H1 (cell line): ENCODE data around the gene WDCP. TPM values are rescaled to one million over a fixed set of nuclear protein-coding genes. Genes with fewer than 3 reads are reported as not detected.

Source experiments
- CTCF ChIA-PET: fragments of 300-600 bp; sonication (Branson Sonifier 250); formaldehyde crosslinking; loops from one replicate; lab custom pipeline; 2021; ENCODE audit not compliant: partially characterized antibody; lab: Charles Lee
- POLR2A ChIA-PET: fragments of 300-600 bp; sonication (Branson Sonifier 250); formaldehyde crosslinking; loops from one replicate; lab custom pipeline; 2021; ENCODE audit warnings: inconsistent platforms; ENCODE audit not compliant: partially characterized antibody; lab: Charles Lee
- DNase-seq, 2 experiments: peaks; one replicate each; pipeline versions ENCODE4 v3.0.0 to v3.0.0-alpha.2; 2010 to 2022; ENCODE audit warnings: low spot score in 2 of 2, low read depth in 1 of 2, mixed read lengths in 1 of 2
- FAIRE-seq: peaks from 2 replicates; lab custom pipeline; 2011; peaks lifted over from hg19 to GRCh38; lab: Jason Lieb, UNC
- H2AFZ ChIP-seq: 2 replicates; pipeline ENCODE4 v1.8.1; 2012; ENCODE audit warnings: low read length, inconsistent platforms
- H2AK5ac ChIP-seq: 2 replicates; pipeline ENCODE4 v1.6.1; 2013; ENCODE audit warnings: low read depth, low read length
- H2BK120ac ChIP-seq: replicated peaks from 2 replicates; pipeline ENCODE3; 2013; ENCODE audit warnings: low read depth, low read length, inconsistent platforms
- H2BK12ac ChIP-seq: 2 replicates; pipeline ENCODE4 v1.6.1; 2013; ENCODE audit warnings: low read depth, low read length
- H2BK15ac ChIP-seq: 2 replicates; pipeline ENCODE4 v1.6.1; 2013; ENCODE audit warnings: low read length
- H2BK20ac ChIP-seq: 2 replicates; pipeline ENCODE4 v1.6.1; 2013; ENCODE audit warnings: low read length
- H2BK5ac ChIP-seq: 2 replicates; pipeline ENCODE4 v1.6.1; 2013; ENCODE audit warnings: low read depth, low read length
- H3K14ac ChIP-seq: 2 replicates; pipeline ENCODE4 v1.6.1; 2013; ENCODE audit warnings: inconsistent platforms; ENCODE audit not compliant: insufficient read length
- H3K18ac ChIP-seq: 2 replicates; pipeline ENCODE4 v1.6.1; 2013; ENCODE audit warnings: low read length; ENCODE audit errors: extremely low read depth
- H3K23ac ChIP-seq: 2 replicates; pipeline ENCODE4 v1.6.1; 2013; ENCODE audit warnings: inconsistent platforms; ENCODE audit not compliant: insufficient read length
- H3K23me2 ChIP-seq: 2 replicates; pipeline ENCODE4 v1.6.1; 2013; ENCODE audit warnings: low read depth, low read length
- H3K27ac ChIP-seq: 2 replicates; pipeline ENCODE4 v1.6.1; 2011; ENCODE audit warnings: low read depth, low read length, inconsistent platforms
- H3K27me3 ChIP-seq, 4 experiments: replicated peaks in 1 of 4; 1 replicate in 1 of 4; 2 replicates in 3 of 4; pipeline versions ENCODE4 v1.6.1 to v1.8.1; 2011 to 2013; ENCODE audit warnings: low read length in 3 of 4, mild to moderate bottlenecking in 3 of 4, inconsistent platforms in 2 of 4, mixed read lengths in 2 of 4, moderate library complexity in 1 of 4; ENCODE audit not compliant: control insufficient read depth in 3 of 4, insufficient read depth in 3 of 4; ENCODE audit errors: extremely low read depth in 1 of 4
- H3K36me3 ChIP-seq, 4 experiments: 2 replicates each; pipeline versions ENCODE4 v1.6.1 to v1.8.1; 2011 to 2013; ENCODE audit warnings: mild to moderate bottlenecking in 4 of 4, low read length in 3 of 4, moderate library complexity in 2 of 4, control low read depth in 1 of 4, inconsistent platforms in 1 of 4; ENCODE audit not compliant: insufficient read depth in 4 of 4, control insufficient read depth in 2 of 4
- H3K4ac ChIP-seq: replicated peaks from 2 replicates; pipeline ENCODE3; 2013; ENCODE audit warnings: low read length, low read depth, mixed read lengths, inconsistent platforms; ENCODE audit not compliant: insufficient read length
- H3K4me1 ChIP-seq, 4 experiments: replicated peaks in 1 of 4; 1 replicate in 1 of 4; 2 replicates in 3 of 4; pipeline versions ENCODE4 v1.6.1 to v1.8.1; 2011 to 2013; ENCODE audit warnings: low read length in 3 of 4, inconsistent platforms in 2 of 4, mixed read lengths in 1 of 4; ENCODE audit not compliant: insufficient read depth in 4 of 4, control insufficient read depth in 3 of 4
- H3K4me2 ChIP-seq, 2 experiments: 2 replicates each; pipeline versions ENCODE4 v1.6.1 to v1.8.1; 2011 to 2013; ENCODE audit warnings: low read depth in 2 of 2, low read length in 2 of 2, control low read depth in 1 of 2, inconsistent platforms in 1 of 2, mild to moderate bottlenecking in 1 of 2; ENCODE audit not compliant: insufficient read depth in 1 of 2
- H3K4me3 ChIP-seq, 4 experiments: fragments of 200-600, 300-600 bp in 1 of 4; sonication (generic), shearing (Covaris generic), sonication (Bioruptor Twin) in 1 of 4; 2 replicates each; pipeline versions ENCODE4 v1.5.1 to v1.8.1; 2011 to 2016; ENCODE audit warnings: low read length in 4 of 4, low read depth in 3 of 4, control low read depth in 2 of 4, inconsistent platforms in 2 of 4, mild to moderate bottlenecking in 2 of 4, mixed read lengths in 1 of 4, moderate library complexity in 1 of 4; ENCODE audit not compliant: insufficient read depth in 2 of 4; ENCODE audit errors: extremely low read depth in 1 of 4
- H3K56ac ChIP-seq: replicated peaks from 2 replicates; pipeline ENCODE3; 2013; ENCODE audit warnings: low read depth, mild to moderate bottlenecking, mixed read lengths, low read length, inconsistent platforms; ENCODE audit not compliant: insufficient read length
- H3K79me1 ChIP-seq: 2 replicates; pipeline ENCODE4 v1.6.1; 2013; ENCODE audit warnings: low read depth, low read length, control low read depth
- H3K79me2 ChIP-seq, 2 experiments: 2 replicates each; pipeline versions ENCODE4 v1.6.1 to v1.8.1; 2012 to 2013; ENCODE audit warnings: low read length in 2 of 2, mild to moderate bottlenecking in 2 of 2, inconsistent platforms in 1 of 2; ENCODE audit not compliant: insufficient read depth in 2 of 2, control insufficient read depth in 1 of 2
- H3K9ac ChIP-seq, 4 experiments: replicated peaks in 1 of 4; 1 replicate in 1 of 4; 2 replicates in 3 of 4; pipeline versions ENCODE4 v1.6.1 to v1.8.1; 2011 to 2013; ENCODE audit warnings: low read depth in 3 of 4, low read length in 3 of 4, control low read depth in 2 of 4, mild to moderate bottlenecking in 2 of 4, moderate library complexity in 2 of 4, inconsistent platforms in 1 of 4; ENCODE audit errors: extremely low read depth in 1 of 4
- H3K9me3 ChIP-seq, 2 experiments: 2 replicates each; pipeline versions ENCODE4 v1.6.1 to v1.8.1; 2012 to 2013; ENCODE audit warnings: mild to moderate bottlenecking in 2 of 2, moderate library complexity in 2 of 2, control low read depth in 1 of 2, inconsistent platforms in 1 of 2, low read depth in 1 of 2, low read length in 1 of 2, mixed read lengths in 1 of 2; ENCODE audit not compliant: insufficient read depth in 2 of 2
- H4K20me1 ChIP-seq, 2 experiments: replicated peaks in 1 of 2; 2 replicates each; pipeline versions ENCODE3 to v1.8.1; 2011 to 2013; ENCODE audit warnings: inconsistent platforms in 2 of 2, low read length in 2 of 2, mild to moderate bottlenecking in 1 of 2; ENCODE audit not compliant: insufficient read depth in 2 of 2, control insufficient read depth in 1 of 2
- H4K5ac ChIP-seq: 2 replicates; pipeline ENCODE4 v1.6.1; 2013; ENCODE audit warnings: low read length, low read depth, mixed read lengths, inconsistent platforms; ENCODE audit not compliant: insufficient read length
- H4K8ac ChIP-seq: 2 replicates; pipeline ENCODE4 v1.8.0; 2013; ENCODE audit warnings: mild to moderate bottlenecking, moderate library complexity, low read length, inconsistent platforms; ENCODE audit not compliant: insufficient read depth; ENCODE audit errors: extremely low read depth
- H4K91ac ChIP-seq: replicated peaks from 2 replicates; pipeline ENCODE3; 2013; ENCODE audit warnings: low read length, mixed read lengths, inconsistent platforms; ENCODE audit not compliant: insufficient read length
- EGR1 ChIP-seq: IDR thresholded peaks from 2 replicates; pipeline ENCODE4 v1.6.1; 2011; ENCODE audit warnings: low read depth, low read length, borderline replicate concordance
- EP300 ChIP-seq, 2 experiments: IDR thresholded peaks; 1 replicate in 1 of 2; 2 replicates in 1 of 2; pipeline ENCODE4 v1.6.1; 2011 to 2012; ENCODE audit warnings: low read depth in 2 of 2, low read length in 2 of 2, mild to moderate bottlenecking in 2 of 2, borderline replicate concordance in 1 of 2, inconsistent platforms in 1 of 2, moderate library complexity in 1 of 2
- JUN ChIP-seq: IDR thresholded peaks from 2 replicates; pipeline ENCODE4 v1.6.1; 2011; ENCODE audit warnings: low read depth, mild to moderate bottlenecking, improper control_type of control experiment, low read length
- JUND ChIP-seq: IDR thresholded peaks from 2 replicates; pipeline ENCODE4 v1.6.1; 2011; ENCODE audit warnings: mild to moderate bottlenecking, improper control_type of control experiment, low read length
- NANOG ChIP-seq: IDR thresholded peaks from 2 replicates; pipeline ENCODE4 v1.6.1; 2011; ENCODE audit warnings: low read length, low read depth, mild to moderate bottlenecking, inconsistent platforms; ENCODE audit not compliant: insufficient read depth, poor library complexity, severe bottlenecking
- RAD21 ChIP-seq, 2 experiments: IDR thresholded peaks in 1 of 2; conservative IDR thresholded peaks in 1 of 2; 2 replicates each; pipeline ENCODE4 v1.6.1; 2011; ENCODE audit warnings: low read depth in 2 of 2, low read length in 2 of 2, improper control_type of control experiment in 1 of 2, inconsistent platforms in 1 of 2, mild to moderate bottlenecking in 1 of 2, moderate library complexity in 1 of 2
- SP2 ChIP-seq: IDR thresholded peaks from 2 replicates; pipeline ENCODE4 v1.6.1; 2012; ENCODE audit warnings: mild to moderate bottlenecking, low read length, inconsistent platforms
- WGBS, 2 experiments: shearing (Covaris generic) in 1 of 2; methylation state at CpG; one replicate each; pipeline versions ENCODE4 v1.1.6 to v1.1.7; 2013 to 2015; ENCODE audit warnings: low lambda C conversion rate in 2 of 2, mixed read lengths in 2 of 2, inconsistent platforms in 1 of 2, low coverage in 1 of 2, missing lambda C conversion rate in 1 of 2; ENCODE audit not compliant: insufficient replicate concordance in 2 of 2, insufficient coverage in 1 of 2, insufficient read length in 1 of 2; ENCODE audit errors: extremely low coverage in 1 of 2, missing lambda C conversion rate in 1 of 2; 5-methylcytosine and 5-hydroxymethylcytosine counted together
- polyA plus RNA-seq, 7 experiments: library from polyadenylated mRNA; depleted of rRNA in 3 of 7; stranded (reverse) in 5 of 7; unstranded in 2 of 7; fragments of >200 nt in 5 of 7; fragments of 200-250 nt in 2 of 7; gene quantifications; 1 replicate in 5 of 7; 2 replicates in 1 of 7; 4 replicates in 1 of 7; pipeline versions ENCODE4 v1.2.1 to v1.2.3, GENCODE V29; 2011 to 2013; ENCODE audit warnings: missing spikeins in 2 of 7, mixed read lengths in 2 of 7
- total RNA-seq: library from RNA; stranded (reverse); fragmentation: NEBNext Ultra II Directional; extraction: Animal tissue kit (Norgen Biotek cat#: 25700); gene quantifications from 2 replicates; pipeline ENCODE4 v1.2.1, GENCODE V29; 2021

WDCP gene
- total and polyA plus RNA-seq, 2 of the 8 experiments (the other 6 are each of a cell fraction or from before 2014, with no cell fraction given): 19.2 to 40.1 TPM

- Histone ChIP-seq H4K5ac (no peak overlapping the region), H2AK5ac (no peak overlapping the region), H3K23me2 (peaks cover 4% of the 10 kb centered on the region; the same call in 1 of the 2 replicates), H3K18ac (no peak overlapping the region), H2BK15ac (no peak overlapping the region), H3K23ac (no peak overlapping the region), H3K4me2 (no peak overlapping the region), H2BK5ac (no peak overlapping the region), H4K8ac (no peak overlapping the region), H3K4me3 (no peak overlapping the region), H2AFZ (no peak overlapping the region), H3K27ac (no peak overlapping the region), H3K79me1 (no peaks in the 10 kb centered on the region), H2BK120ac (no peak overlapping the region), H4K91ac (no peak overlapping the region), H3K27me3 (no peaks in the 10 kb centered on the region), H3K36me3 (peaks cover 0 to 8% (median 0%) of the 10 kb centered on the region in 4 experiments; a peak in 1 of 8 replicates), H3K4ac (no peak overlapping the region), H3K14ac (no peak overlapping the region), H2BK20ac (no peak overlapping the region), H4K20me1 (peaks cover 2 to 4% of the 10 kb centered on the region in 2 experiments), H3K79me2 (peaks cover 0 to 7% of the 10 kb centered on the region in 2 experiments; a peak in 2 of 4 replicates), H3K9ac (no peak overlapping the region), H3K4me1 (peaks cover 4 to 12% (median 5%) of the 10 kb centered on the region in 4 experiments; a peak in 5 of 7 replicates), H3K56ac (no peak overlapping the region), H2BK12ac (no peak overlapping the region), H3K9me3 (no peaks in the 10 kb centered on the region)
- FAIRE-seq (no peak), DNase-seq (no peak)
- CTCF ChIA-PET: interaction anchor here (1.2 to 3.9 kb wide), 3 partner anchors 9 to 25 kb away, joined by 5 to 27 read pairs (median 7); no protein-coding TSS in a partner anchor
- no peak for TF ChIP-seq EP300 (IDR thresholded peaks at IDR 0.05; ENCODE audit: borderline replicate concordance in 1 of 2, low read depth in 2 of 2, low read length in 2 of 2)
- no peak for TF ChIP-seq NANOG
- TF ChIP-seq SP2: no peak
- TF ChIP-seq EGR1: no peak
- TF ChIP-seq JUN: no peak
- no peak for TF ChIP-seq JUND
- no peak for TF ChIP-seq RAD21 (IDR thresholded peaks at IDR 0.05 in 1 of 2, conservative IDR thresholded peaks at IDR 0.05 in 1 of 2; ENCODE audit: low read depth in 2 of 2, low read length in 2 of 2)
- WGBS, 2 experiments: 91% methylated on average over 8 of the region's 8 CpGs; no CpG with 5 or more reads in 1 of the 2 experiments
- POLR2A ChIA-PET: interaction anchor here (0.7 to 2.0 kb wide), 6 partner anchors 15 to 42 kb away, joined by 3 to 9 read pairs (median 4); partner anchors contain the start of genes MFSD2B and SF3B6
Observed at GRCh38 chr2:24051833-24052232, 4.6 kb upstream of the WDCP start.
